ENCODE measurements around the gene CENPB.

- TF ChIP-seq POLR2AphosphoS5 (IDR thresholded peaks at IDR 0.05; ENCODE audit: borderline replicate concordance, low read depth, low read length) = no peak
- TF ChIP-seq EZH2 (IDR thresholded peaks at IDR 0.05) = no peak
- TF ChIP-seq FOXP2 (optimal IDR thresholded peaks at IDR 0.05; ENCODE audit: control extremely low read depth, extremely low read length, insufficient read depth) = no peak
Measured at GRCh38 chr20:3819411-3820047, 33.0 kb upstream of the CENPB start.
